HG03025 (cell line): ENCODE results near the gene ATXN7L3B.

ENCODE experiments used
- ATAC-seq: cut with Tn5 transposase; IDR thresholded peaks from one replicate; pipeline ENCODE4 v1.9.1; 2021; ENCODE audit warnings: mild to moderate bottlenecking, moderate library complexity; ENCODE audit not compliant: unreplicated experiment, low FRiP score

The ATXN7L3B gene

DNA sequence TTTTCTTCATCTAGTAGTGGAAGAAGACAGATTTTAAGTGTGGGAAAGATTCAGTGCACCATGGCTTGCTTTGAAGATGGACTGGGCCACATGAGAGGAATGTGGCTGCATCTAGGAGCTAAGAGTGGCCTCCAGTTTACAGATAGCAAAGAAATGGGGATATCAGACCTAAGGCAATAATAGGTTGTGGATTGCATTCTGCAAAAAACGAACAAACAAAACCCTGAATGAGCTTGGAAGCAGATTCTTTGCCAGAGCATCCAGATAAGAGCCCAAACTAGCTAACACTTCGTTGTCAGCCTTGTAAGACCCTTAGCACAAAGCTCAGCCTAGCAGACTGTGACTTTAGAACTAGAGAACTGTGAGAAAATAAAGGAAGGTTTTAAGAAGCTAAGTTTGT is 9.6 kb downstream of the ATXN7L3B start:
- ATAC-seq, result no peak

DNA sequence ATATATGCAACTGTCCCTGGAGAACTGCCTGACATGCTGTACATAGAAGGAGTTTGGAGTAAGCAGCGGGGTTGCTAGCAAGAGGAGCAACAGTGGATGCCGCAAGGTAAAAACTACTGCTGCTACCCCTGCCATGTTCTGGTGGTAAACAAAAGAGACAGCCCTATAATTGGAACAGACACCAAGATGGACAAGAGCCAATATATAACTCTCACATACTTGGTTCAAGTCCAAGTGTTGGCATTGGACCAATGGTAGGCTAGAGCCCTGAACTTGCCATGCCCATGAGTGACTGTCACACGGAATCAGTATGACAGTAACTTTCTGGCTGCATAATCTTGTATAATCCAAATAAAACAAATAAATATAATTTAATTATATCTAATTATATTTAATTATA is 13.7 kb downstream of the ATXN7L3B start:
- no peak for ATAC-seq

DNA sequence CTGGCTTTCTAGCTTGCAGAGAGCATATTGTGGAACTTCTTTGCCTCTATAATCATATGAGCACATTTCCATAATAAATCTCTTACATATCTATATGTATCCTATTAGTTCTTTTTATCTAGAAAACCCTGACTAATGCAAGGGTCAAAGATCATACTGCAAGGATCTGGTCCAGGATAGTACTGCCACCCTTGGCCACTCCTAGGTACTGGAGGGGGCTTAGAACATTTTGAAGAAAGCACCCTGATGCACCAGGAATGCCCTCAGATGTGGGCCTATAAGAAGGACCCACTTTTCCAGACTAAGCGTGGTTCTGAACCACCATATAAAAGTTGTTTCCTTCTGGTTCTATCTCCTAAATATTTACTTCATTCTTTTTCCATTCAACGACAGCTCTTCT is 14.6 kb downstream of the ATXN7L3B start:
- ATAC-seq, result no peak

DNA sequence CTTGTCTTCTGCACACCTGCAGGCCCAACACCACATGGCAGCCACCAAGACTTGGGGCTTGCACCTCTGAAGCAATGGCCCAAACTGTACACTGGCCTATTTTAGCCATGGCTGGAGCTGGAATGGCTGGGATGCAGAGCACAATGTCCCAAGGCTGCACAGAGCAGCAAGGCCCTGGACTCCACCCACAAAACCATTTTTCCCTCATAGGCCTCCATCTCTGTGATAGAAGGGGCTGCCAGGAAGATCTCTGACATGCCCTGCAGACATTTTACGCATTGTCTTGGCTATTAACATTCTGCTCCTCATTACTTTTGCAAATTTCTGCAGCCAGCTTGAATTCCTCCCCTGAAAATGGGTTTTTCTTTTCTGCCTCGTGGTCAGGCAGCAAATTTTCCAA is 22.1 kb downstream of the ATXN7L3B start:
- ATAC-seq, result no peak

DNA sequence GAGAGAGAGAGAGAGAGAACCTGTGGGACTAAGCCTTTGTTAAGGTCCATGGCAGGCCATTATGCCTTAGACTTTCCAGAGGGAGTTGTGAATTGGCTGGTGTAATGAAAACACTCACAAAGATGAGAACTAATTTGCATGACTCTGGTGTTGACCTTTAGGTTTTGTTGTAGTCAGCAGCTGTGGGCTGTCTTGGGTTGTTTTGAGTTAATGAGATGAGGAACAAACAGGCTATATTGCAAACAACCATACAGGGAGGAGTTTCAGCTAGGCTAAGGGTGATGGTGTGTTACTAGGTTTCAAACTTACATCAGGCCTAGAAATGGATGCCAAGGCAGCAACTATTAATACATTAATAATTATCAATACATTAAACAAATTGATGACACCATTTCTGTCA is 26.3 kb downstream of the ATXN7L3B start:
- no peak for ATAC-seq

DNA sequence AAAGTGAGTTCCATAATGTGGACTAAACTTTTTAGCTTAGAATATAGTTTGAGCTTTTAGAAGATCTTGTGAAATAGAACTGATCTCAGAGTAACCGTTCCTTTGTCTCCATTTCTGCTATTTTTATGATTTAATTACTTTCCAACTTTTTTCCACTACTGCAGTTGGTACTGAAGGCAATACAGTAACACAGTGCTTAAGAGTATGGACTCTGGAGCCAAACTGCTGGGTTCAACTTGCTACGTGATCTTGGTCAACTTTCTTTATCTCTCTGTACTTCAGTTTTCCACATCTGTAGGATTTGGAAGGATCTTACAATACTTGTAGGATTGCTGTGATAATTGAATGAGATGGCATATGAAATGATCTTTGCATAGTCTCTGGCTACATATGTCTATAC is 40.9 kb downstream of the ATXN7L3B start:
- ATAC-seq, result no peak

DNA sequence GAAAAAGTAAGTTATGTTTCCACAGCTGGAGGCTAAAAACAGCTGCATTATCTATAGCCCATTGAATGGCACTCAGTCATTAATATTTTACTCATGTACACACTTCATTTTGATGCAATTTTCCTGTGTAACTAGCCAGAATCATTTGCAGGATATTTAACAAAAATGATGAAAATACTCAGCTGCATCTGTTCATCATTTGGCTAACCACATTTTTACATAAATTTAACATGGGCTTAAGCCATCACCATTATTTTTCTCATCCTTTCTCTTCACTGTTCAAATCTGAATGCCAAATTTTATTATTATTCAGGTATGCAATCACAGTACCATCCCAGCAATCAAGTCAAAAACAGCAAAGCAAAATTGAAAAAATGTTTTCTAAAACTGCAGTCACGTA is 41.8 kb downstream of the ATXN7L3B start:
- no peak for ATAC-seq

DNA sequence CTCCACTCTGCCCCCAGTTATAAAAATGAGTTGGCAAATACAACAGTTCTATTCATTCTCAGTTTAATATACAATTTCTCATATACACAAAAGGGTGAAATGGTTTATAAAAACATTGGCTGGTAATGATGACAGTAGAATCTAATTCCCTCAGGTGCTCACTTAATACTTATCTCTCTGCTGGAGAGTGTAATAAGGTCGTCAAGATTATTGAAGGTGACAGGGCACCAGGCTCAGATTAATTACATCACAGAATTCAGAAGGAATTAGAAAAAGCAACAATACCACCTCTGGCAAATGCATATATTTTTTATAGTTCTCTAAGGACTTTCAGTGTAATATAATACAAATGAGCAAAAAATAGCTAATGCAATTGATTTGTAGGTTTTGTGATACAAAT is 42.3 kb downstream of the ATXN7L3B start:
- no peak for ATAC-seq

DNA sequence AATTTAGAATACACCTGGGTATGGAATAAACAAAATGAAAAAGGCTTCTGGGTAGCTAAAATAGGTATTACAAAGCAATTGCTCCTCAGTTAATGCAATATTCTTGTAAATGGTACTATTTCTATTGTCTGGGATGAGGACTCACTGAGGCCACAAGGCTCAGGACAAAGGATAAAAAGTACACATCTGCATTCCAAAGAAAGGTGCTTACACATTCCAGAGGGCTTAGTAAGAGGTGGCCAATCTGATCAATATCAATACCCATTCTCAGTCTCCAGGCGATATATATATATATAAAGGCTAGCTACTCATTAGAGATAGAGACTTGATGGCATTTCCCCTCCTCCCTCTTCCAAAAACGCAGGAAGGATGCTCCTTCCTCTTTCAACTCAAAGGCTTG is 43.8 kb downstream of the ATXN7L3B start:
- no peak for ATAC-seq

DNA sequence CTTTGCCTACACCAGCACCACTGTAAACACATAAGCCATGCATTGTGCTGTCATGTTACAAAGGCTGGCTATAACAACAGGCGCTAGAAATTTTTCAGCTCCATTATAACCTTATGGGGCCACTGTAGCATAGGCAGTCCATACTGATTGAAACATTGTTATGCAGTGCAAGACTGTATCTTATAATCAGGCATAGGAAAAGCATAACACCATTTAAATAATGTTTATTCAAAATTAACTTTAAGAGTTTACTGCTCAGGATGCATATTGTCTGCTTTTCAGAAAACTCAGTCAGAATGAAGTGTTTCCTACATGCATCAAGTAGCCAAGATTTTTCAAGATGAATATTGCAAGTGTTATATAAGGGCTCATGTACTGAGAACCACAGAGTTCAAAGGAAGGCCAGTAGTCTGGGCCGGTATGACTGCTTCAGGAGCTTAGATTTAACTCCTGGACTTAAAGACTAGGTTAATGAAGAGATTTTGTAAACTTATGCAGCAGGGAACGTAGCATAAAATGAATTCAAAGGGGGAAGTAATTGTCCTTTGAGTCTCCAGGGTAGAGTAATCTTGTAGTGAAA is 46.9 kb downstream of the ATXN7L3B start:
- ATAC-seq, result no peak

DNA sequence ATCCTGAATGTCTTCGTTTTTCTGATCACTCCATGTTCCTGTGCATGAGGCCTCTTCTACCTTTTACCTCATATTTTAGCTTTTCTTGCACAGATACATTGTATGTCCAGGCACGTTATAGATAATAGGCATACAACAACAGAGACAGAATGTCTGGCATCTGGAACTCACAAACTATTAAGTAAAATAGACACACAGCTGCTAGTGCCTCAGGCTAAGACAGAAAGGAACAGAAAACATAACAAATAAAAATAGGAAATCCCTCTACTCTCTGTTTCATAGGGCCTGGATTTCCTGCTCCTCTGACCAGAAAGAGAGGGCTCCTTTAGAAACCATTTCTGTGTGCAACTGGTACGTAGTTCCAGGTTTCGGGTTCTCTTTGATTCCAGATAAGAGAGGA is 48.6 kb downstream of the ATXN7L3B start:
- no peak for ATAC-seq
